Erythroblast (primary cell): ENCODE results near the gene ABCA12.
"Not testable (repeated sequence)": the region's sequence is repeated elsewhere in the genome, so short reads cannot be mapped to it uniquely, and the experiment has no call there.

Experiments used
- DNase-seq, 2 experiments: peaks; one replicate each; lab custom pipeline; 2025; lab: John Stamatoyannopoulos, UW
- GATA1 ChIP-seq: IDR thresholded peaks from 2 replicates; pipeline ENCODE4 v1.6.1; 2011; ENCODE audit warnings: low read depth, mild to moderate bottlenecking, control low read depth, low read length, moderate library complexity
- POLR2A ChIP-seq: IDR thresholded peaks from 2 replicates; pipeline ENCODE4 v1.6.1; 2011; ENCODE audit warnings: mild to moderate bottlenecking, low read length

The ABCA12 gene

GRCh38 chr2:215138479-215138878 lies at the start of gene ABCA12:
Gene ABCA12 (minus strand): TSS chr2:215138626. CDS start chr2:215138208, 418 bp downstream.
- DNase-seq = no peak
- no peak for TF ChIP-seq GATA1
- no peak for TF ChIP-seq POLR2A

DNA sequence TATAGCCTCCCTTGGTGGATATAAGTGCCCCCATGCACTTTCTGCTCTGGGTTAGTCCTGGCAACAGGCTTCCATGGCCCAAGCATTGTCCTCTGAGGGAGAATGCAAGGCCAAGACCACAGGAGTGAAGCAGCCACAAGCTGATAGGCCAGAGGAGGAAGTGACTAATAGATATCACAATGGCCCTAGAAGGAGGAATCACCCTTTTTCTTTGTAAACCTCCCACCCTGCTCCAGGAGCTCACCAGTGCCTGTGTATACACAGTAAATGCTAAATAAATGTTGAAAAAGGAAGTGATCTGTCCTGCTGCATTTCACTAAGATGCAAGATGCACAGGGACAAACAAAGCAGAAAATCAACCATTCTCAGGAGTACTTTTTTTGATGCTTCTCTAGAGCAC lies 49.7 kb upstream of the ABCA12 start:
- no peak for DNase-seq
- TF ChIP-seq POLR2A = no peak
- TF ChIP-seq GATA1 = no peak

DNA sequence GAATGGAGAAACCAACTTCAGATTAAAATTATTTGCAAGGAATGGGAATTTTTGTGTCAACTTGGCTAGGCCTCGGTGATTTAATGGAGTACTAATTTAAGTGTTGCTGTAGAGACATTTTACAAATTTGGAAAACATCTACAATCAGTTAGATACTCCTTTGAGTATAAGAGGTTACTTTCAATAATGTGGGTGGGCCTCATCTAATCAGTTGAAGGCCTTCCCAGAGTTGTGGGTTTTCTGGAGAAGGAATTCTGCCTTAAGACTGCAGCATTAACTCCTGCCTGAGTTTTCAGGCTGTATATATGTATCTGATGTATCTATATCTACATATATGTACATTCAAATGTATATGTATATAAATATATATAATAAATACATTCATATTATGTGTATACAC lies 47.6 kb upstream of the ABCA12 start:
- no peak for DNase-seq
- TF ChIP-seq GATA1 = no peak
- no peak for TF ChIP-seq POLR2A

DNA sequence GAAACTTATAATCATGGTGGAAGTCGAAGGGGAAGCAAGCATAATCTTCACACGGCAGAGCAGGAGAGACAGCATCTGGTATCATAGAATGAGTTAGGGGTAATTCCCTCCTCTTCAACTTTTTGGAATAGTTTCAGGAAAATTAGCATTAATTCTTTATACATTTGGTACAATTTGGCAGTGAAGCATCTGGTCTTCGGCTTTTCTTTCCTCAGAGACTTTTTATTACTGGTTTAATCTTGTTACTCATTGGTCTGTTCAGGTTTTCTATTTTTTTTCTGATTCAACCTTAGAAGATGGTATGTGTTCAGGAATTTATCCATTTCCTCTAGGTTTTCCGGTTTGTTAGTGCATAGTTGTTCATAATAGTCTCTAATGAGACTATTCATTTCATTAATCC lies 39.7 kb upstream of the ABCA12 start:
- TF ChIP-seq GATA1 (no peak), POLR2A (no peak)
- DNase-seq = no peak

DNA sequence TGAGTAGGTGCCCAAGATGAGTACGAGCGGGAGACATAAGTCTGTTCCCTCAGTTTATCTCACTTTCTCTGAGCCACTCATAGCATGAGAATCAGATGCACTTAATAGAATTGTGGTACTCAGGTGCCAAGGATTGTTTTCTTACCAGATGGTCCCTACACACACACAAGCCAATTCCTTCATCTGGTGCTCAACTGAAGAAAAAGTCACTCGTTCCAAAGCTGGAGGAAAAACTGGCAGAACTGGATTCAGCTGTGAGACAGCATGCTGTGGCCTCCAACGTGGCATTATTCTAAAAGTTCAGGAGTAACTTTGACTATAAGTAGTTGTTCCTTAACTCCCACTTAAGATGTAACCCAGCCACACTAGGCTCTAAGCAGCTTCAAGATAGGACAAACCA lies 33.4 kb upstream of the ABCA12 start:
- no peak for DNase-seq
- TF ChIP-seq GATA1 (no peak), POLR2A (no peak)

DNA sequence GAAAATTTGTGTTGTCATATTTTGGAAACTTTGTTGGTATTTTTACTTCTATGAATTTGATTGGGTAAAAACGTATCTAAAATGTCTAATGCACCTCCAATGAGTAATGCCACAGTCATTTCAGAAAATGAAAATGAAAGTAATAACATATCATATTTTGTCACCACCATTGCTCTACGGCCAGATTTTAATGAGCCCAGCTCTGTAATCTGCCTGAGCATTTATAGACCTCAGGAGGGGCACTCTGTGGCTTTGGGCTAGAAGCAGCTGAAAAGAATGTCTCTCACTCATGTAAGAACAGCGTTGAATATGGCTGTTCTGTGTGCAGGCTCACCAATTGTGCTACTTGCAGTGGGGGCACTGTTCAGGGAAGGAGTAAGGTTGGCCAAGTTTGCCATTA lies 32.7 kb upstream of the ABCA12 start:
- DNase-seq = no peak
- TF ChIP-seq POLR2A = no peak
- TF ChIP-seq GATA1 = no peak

DNA sequence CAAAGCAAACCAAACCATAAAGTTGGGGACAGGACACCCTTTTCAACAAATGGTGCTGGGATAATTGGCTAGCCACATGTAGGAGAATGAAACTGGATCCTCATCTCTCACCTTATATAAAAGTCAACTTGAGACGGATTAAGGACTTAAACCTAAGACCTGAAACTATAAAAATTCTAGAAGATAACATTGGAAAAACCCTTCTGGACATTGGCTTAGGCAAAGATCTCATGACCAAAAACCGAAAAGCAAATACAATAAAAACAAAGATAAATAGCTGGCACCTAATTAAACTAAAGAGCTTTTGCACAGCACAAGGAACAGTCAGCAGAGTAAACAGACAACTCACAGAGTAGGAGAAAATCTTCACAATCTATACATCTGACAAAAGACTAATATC lies 28.1 kb upstream of the ABCA12 start:
- DNase-seq = not testable (repeated sequence)

GRCh38 chr2:215163319-215163718 lies 24.9 kb upstream of the ABCA12 start:
- not testable (repeated sequence) for DNase-seq

GRCh38 chr2:215161301-215161829 lies 22.9 kb upstream of the ABCA12 start:
- DNase-seq = no peak
- no peak for TF ChIP-seq POLR2A
- no peak for TF ChIP-seq GATA1

DNA sequence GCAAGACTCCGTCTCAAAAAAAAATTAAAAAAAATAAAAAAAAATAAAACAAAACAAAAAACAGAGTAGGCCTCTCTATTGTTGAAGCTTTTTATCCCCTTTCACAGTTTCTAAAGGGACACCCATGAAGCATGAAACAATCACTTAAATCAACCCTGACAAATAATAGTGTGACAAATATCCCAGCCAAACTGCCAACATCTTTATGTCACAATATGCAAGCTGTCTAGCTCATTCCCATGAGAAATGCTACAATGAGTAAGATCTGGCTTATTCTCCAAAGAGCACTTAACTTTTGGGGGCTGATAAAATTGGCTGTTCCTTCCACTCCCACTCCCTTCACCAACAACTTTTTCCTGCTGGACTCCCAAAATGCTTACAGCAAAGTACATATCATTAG lies 21.7 kb upstream of the ABCA12 start:
- TF ChIP-seq POLR2A = no peak
- no peak for TF ChIP-seq GATA1
- no peak for DNase-seq

DNA sequence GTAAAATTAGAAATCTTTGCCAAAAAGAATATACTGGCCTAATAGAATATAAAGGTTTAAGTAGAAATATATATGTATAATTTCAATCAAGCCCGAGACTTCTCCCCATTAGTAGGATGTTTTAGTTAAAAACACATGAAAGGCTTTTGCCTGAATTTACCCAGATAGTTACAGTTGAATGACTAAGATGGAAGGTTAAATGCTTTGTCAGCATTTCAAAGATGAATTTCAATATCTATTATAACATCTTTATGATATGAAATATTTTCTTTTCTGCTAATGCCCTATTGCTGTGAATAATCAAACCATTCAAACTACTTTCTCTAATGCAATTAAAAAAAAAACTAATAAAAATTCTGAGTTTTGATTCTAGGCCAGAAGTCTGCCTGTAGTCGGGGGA lies 18.0 kb upstream of the ABCA12 start:
- no peak for DNase-seq
- TF ChIP-seq GATA1 (no peak), POLR2A (no peak)

DNA sequence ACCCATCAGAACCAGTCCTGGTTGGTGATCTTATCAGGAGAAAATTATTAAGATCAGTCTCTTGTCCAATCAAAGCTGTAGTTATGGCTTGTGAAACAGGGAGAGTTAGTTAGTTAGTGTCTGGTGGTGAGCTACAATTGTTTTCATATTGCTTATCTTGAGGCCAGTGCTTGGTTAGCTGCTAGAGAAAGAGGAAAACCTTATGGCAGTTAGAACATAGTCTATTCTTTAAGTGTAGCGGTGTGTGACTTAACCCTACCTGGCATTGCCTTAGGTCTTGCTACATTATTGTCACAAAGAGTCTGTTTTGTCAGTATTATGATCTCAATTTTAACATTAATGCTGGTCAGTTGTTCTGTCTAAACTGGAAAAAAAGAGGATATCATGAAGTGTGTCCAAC lies 11.5 kb upstream of the ABCA12 start:
- no peak for DNase-seq
- no peak for TF ChIP-seq GATA1
- TF ChIP-seq POLR2A = no peak

DNA sequence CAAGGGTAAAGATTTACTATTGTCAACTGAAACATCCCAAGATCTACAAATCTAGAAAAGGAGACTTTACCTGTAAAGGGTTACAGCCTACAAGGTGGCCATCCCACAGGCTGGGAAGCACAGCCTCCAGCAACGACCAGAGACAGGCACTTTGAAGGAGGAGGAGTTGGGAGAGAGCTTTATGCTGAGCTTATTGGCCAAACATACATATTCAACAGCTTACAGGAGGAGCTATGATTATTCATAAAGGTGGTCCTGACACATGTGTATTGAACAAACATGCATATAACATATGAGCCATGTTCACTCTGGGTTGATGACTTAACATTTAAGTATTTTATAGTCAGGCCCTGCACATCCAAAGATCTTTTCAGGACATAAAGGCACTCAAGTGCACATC lies 11.1 kb upstream of the ABCA12 start:
- no peak for DNase-seq
- TF ChIP-seq POLR2A (no peak), GATA1 (no peak)

DNA sequence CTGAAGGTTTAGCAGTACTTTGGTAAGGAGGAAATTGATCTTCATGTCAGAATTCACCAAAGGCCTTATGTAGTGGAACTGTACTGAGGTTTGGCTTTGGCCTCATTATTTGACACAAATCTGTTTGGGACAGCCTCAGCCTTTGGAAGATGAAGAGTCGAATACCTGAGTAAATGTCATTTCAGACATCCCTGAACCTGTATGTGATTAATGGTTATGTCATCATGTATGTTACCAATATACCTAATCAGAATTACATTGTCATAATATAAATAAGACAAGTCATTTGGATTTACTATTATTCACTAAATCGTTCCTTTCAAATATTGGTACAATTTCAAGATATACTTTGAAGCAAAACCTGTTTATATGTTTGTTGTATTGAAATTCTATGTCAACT lies 10.6 kb upstream of the ABCA12 start:
- DNase-seq = no peak
- TF ChIP-seq GATA1 (no peak), POLR2A (no peak)

GRCh38 chr2:215145611-215146010 lies 7.2 kb upstream of the ABCA12 start:
- DNase-seq = no peak
- TF ChIP-seq POLR2A = no peak
- TF ChIP-seq GATA1 = no peak
